ENCODE measurements around the gene PIWIL4. TPM values are rescaled to one million over a fixed set of nuclear protein-coding genes. Genes with fewer than 3 reads are reported as not detected.

The PIWIL4 gene
- total RNA-seq, 1 experiment from 2014 or later: not detected

- Histone ChIP-seq H2AK5ac (ENCODE audit: insufficient read length, low read length) (no peak overlapping the region), H3K79me2 (ENCODE audit: insufficient read depth, low read length) (no peaks in the 10 kb centered on the region), H4K5ac (ENCODE audit: insufficient read length, low read depth, low read length) (no peak overlapping the region), H2BK15ac (ENCODE audit: low read depth, low read length) (no peak overlapping the region), H3K4me1 (ENCODE audit: insufficient read depth, low read length) (no peaks in the 10 kb centered on the region), H3K4me2 (ENCODE audit: insufficient read depth, insufficient read length, low read length) (no peak overlapping the region), H2BK5ac (ENCODE audit: insufficient read length, low read length) (no peak overlapping the region), H2BK120ac (ENCODE audit: low read depth, low read length, poor library complexity, severe bottlenecking) (no peak overlapping the region), H3K23me2 (ENCODE audit: insufficient read length, low read depth, low read length, poor library complexity, severe bottlenecking) (no peaks in the 10 kb centered on the region), H3K23ac (ENCODE audit: insufficient read length, low read depth, low read length) (no peak overlapping the region), H3K4ac (ENCODE audit: low read depth, low read length) (no peak overlapping the region), H2AFZ (ENCODE audit: low read length) (no peak overlapping the region), H4K8ac (replicated peaks; ENCODE audit: insufficient read length, low read depth, low read length) (no peak overlapping the region), H3K9me3 (ENCODE audit: control insufficient read depth, low read depth, low read length) (no peaks in the 10 kb centered on the region), H3T11ph (ENCODE audit: low read length) (no peak overlapping the region), H3K14ac (ENCODE audit: insufficient read depth, low read length) (no peak overlapping the region), H4K91ac (ENCODE audit: insufficient read length, low read depth, low read length) (no peak overlapping the region), H4K20me1 (ENCODE audit: control insufficient read depth, insufficient read depth, insufficient read length) (no peaks in the 10 kb centered on the region), H3K27ac (ENCODE audit: insufficient read length, low read depth, low read length) (no peak overlapping the region), H3K18ac (ENCODE audit: insufficient read length, low read depth, low read length) (no peak overlapping the region), H3K79me1 (ENCODE audit: insufficient read depth, low read depth, low read length, poor library complexity, severe bottlenecking) (no peaks in the 10 kb centered on the region), H3K56ac (ENCODE audit: insufficient read length, low read depth, low read length) (no peak overlapping the region), H2BK12ac (ENCODE audit: insufficient read length, low read depth, low read length) (no peak overlapping the region), H2BK20ac (ENCODE audit: low read depth, low read length, poor library complexity, severe bottlenecking) (no peak overlapping the region), H3K27me3 (ENCODE audit: insufficient read depth, low read length) (no peaks in the 10 kb centered on the region), H3K9ac (ENCODE audit: extremely low read depth, insufficient read length, low read length) (no peak overlapping the region)
- H3K4me3 Mint-ChIP-seq: no peak overlapping the region
- no CpG with 5 or more reads among the region's 4 CpGs for WGBS (ENCODE audit: extremely low coverage, insufficient read length, low lambda C conversion rate)
- H3K4me1 Mint-ChIP-seq: peaks cover 0 to 3% of the 10 kb centered on the region in 2 experiments; a peak in 2 of 4 replicates
- no peak overlapping the region for H3K27ac Mint-ChIP-seq
- DNase-seq: no peak
- H3K27me3 Mint-ChIP-seq (ENCODE audit: low read depth): peaks cover 23% of the 10 kb centered on the region
- no peak for TF ChIP-seq CTCF (conservative IDR thresholded peaks at IDR 0.05)
- H3K9me3 Mint-ChIP-seq: no peaks in the 10 kb centered on the region
- no peaks in the 10 kb centered on the region for H3K36me3 Mint-ChIP-seq (ENCODE audit: insufficient read depth in 1 of 3, low read depth in 3 of 3)
These were observed 40.3 kb upstream of the PIWIL4 start for GRCh38 chr11:94526645-94527438.
